ENCODE results near the gene SH2B3.

The SH2B3 gene

DNA sequence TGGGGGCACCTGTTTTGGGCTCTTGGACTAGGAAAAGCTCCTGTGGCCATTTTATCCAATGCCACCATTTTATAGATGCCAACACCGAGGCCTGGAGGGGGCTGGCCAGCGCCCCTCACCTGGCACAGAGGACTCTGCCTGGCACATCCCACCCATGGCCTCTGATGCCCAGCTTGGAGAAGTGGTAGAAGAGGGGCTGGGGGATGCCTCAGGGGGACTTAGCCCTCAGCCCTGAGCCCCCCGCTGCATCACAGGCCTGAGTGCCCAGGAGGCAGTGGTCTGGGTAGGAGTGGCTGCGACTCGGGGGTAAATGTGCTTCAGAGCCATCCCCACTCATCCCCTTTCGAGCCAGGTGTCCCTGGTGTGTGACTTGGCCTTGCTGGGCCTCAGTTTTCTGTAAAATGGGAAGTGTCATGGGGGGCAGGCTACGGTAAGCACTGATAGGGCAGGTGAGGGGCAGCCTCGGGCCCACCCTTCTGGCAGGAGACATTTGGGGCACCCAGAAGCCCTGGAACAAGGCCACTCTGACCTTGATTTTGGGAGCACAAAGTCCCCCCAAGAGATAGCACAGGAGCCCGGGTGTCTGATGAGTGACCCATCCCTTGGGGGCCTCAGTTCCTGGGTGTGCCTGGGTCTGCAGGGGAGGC is 22.5 kb downstream of the SH2B3 start:
- DNase-seq (ENCODE audit: low spot score): no peak

DNA sequence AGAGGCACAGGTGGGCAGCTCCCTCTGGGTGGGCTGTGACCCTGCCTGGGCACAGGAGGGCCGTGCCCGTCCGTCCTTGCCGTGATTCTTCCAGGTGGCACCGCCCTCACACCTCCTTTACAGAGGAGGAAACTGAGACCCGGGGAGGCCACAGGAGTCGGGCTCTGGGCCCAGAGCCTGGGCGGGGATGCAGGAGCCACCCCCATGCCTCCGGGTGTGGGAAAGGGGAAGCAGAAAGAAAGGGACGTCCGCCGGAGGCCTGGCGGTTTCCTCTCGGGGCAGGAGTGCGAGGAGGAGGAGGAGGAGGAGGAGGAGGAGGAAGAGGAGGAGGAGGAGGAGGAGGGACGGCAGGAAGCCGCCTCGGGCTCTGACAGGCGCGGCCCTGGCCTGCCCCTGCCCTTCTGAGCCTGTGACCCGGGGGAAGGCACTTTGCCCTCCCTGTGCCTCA is 23.0 kb downstream of the SH2B3 start:
- no peak for DNase-seq (ENCODE audit: low spot score)

DNA sequence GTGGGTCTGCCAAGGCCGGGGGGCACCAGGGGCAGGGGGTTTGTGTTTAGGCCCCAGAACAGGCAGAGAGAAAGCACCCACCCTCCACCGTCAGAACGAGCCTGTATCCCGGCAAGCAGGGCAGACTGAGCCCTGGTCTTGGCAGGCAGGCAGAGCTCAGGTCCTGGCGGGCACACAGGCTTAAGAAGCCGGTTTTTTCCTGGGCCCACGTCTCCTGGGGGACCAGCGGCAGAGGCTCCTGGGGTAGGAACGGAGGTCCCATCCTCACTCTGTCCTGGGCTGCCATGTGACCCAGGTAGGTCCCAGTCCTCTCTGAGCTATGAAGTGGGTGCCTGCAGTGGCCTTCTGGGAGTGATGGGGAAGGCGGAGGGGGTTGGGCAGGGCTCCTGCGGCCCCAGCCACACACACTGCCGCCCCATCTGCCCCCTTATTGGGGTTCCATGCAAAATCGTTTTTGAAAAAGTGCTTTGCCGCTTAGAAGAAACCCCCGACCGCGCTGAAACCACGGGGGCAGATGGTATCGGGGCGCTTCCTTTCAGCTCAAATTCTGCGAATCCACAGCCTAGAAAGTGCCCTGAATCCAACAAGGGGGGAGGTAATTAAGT is 24.2 kb downstream of the SH2B3 start:
- no peak for DNase-seq (ENCODE audit: low spot score)

DNA sequence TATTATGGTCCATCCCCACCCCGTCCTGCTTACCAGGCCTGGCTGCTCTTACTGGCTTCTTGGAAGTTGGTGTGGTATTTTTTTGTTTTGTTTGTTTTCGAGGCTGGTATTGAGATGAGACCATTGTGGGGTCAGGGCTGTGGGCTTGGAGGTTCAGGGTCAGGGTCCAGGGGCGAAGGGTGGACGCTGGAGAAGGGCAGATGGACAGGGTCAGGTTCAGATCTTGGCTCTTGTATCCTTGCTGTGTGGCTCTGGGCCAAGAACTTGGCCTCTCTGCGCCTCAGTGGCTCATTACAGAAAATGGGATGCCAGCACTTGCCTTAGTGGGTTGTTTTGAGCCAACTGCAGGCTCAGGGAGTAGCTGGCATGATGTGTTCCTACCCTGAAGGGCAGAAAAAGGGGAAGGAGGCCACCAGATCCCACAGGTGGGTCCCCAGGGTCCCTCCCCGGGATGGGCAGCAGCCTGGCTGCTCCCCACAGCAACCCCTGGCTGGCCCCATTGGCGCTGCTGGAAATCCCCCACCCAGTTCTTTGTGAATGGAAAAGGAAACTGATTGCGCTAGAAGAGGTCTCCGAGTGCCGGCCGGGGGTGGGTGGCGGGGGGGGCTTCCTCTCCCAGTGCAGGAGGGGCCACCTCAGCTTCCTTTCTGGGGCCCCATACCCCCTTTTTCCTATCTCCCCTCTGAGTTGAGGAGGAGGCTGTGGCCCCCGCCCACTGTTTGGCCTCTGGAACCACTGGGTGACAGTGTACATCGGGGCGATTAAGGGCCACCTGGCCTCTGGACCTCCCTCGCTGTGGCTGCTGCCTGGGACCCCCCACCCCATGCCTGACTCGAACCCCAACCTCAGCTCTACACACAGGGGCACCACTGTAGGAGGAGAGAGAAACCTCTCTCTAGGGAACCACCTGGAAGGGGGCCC is 25.0 kb downstream of the SH2B3 start:
- no peak for DNase-seq (ENCODE audit: low spot score)

DNA sequence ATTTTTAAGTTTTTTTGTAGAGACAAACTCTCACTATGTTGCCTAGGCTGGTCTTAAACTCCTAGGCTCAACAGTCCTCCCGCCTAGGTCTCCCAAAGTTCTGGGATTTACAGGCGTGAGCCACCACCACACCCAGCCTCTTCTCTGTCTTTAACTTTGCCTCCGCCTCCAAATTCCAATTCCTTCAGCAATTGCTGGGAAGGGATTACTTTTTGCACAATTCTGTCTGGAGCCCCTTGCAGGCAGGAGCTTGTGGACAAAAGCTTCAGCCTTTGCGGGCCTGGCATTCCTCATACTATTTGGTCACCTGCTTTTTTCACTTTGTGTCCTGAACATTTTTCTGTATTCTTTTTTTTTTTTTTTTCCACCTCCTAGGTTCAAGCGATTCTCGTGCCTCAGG is 26.0 kb downstream of the SH2B3 start:
- DNase-seq (ENCODE audit: low spot score): no peak

DNA sequence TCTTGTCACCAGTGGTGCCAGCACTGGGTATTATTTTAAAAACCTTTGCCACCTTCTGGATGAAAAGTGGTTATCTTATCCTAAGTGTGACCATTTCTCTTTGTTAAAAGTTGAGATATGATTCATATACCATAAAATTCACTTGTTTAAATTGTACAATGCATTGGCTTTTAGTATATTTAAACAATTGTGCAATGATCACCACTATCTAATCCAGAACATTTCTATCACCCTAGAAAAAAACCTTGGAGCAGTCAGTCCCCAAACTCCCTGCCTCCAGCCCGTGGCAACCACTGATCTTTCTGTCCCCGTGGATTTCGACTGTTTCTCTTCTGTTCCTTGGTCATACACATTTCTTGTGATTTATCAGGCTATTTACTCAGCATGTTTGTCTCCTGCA is 28.3 kb downstream of the SH2B3 start:
- no peak for DNase-seq (ENCODE audit: low spot score)

DNA sequence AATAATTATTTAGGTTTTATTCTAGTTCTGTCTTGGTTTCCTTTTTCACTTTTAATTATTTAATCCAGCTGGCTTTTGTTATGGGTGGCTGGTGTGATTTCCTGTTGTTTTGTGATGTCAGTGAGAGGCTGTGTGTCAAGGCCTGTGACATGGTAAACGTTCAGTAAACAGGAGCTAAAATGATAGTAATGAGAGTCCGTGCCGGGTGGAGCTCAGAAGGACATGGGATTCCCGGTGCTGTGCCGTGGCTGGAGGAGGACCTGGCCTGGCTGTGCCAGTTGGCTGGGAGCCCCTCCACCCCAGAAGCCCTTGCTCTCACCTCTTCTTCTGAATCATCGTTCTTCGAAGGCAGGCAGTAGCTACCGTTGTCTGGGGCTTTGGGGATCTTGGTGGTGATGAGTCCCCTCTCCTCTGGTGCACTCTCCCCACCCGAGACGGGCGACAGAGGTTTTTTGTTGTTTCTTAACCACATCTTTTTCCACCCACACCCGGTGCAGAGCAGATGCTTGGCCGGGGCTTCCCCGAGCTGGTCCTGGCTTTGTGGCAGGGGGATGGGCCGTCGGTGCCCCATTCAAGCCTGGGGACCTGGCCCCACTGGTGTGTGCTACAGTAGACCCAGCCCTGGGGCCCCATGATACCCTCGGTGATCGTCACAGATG is 29.1 kb downstream of the SH2B3 start:
- DNase-seq (ENCODE audit: low spot score): peak; percentile 44

DNA sequence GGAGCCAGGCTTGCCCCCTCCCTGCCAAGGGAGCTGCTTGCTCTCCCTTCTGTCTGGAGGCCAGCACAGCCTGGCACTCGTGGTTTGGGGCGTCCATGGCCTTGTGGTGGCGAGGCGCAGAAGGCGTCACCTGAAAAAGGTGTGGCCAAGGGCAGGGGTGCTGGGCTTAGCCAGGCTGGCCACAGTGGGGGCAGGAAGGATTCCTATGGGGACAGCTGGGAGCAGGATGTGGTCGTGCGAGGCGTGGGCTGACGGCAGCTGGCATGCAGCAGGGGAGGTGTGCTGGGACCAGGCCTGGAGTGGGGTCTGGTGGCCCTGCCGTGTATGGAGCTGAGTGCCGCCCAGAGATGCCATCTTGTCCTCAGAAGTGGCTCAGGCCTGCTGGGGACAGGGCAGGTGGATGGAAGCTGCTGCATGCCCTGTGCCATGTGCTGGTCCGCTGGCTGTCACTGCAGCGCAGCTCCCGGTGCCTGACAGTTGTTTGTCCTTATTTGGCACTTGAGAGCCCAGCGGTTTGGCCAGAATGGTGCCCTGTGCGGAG is 30.0 kb downstream of the SH2B3 start:
- no peak for DNase-seq (ENCODE audit: low spot score)

DNA sequence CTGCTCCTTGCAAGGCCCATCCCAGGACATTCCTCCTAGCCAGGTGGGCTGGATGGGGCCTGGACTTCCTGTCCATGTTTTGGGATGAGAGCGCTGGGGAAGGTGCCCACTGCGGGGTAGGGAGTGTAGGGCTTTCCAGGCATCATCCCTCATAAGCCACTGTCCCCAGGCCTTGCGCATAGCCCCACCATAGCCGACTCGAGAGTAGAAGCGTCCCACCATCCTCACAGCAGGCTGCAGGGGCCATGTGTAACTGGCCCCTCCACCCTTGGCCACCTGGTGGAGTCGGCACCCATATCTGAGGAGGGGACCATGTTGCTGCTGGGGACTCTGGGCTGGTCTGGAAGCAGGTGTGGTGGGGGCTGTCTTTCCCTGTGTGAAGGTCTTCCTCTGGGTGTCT is 30.5 kb downstream of the SH2B3 start:
- DNase-seq (ENCODE audit: low spot score): no peak

DNA sequence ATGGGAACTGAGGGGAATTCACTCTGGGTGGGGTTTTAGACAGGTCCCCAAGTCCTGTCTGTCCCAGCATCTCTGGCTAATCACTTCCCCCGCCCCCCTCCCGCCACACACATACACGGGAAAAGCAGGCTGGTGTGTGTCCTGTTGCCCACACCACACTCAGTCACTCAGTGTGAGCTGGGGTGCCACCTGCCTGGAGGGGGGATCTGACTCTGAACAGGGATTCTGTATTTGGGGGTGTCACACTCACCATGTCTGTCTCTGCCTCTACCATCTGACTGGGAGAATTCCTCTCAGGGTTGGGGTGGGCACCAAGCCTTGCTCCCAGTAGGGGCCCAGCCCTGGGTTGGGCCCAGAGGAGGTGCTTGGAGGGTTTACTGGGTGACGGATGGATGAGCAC is 31.1 kb downstream of the SH2B3 start:
- DNase-seq (ENCODE audit: low spot score): no peak

DNA sequence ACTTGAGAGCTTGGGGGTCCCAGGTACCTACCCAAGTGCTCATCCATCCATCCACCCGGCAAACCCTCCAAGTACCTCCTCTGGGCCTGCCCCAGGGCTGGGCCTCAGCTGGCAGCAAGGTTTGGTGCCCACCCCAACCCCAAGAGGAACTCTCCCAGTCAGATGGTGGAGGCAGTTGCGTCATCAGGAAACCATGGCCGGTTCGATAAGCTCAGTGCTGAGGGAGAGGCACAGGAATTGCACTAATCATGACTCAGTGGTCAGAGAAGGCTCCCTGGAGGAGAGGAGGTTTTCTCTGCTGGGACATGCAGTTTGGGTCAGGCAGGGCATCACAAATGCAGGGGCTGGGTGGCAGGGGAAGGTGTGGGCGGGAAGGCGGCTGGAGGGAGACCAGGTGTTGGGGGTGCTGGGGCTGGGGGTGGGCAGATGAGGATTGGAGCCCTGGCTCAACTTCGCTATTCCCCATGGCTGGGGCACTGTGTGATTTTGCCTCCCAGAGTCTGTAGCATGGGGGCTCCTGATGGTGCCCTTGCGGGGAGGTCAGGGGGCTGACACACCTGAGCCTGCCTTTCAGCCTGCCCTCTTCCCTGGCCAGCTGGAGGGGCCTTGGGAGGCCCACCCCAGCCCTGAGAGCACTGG is 32.2 kb downstream of the SH2B3 start:
- DNase-seq (ENCODE audit: low spot score): peak; percentile 49

DNA sequence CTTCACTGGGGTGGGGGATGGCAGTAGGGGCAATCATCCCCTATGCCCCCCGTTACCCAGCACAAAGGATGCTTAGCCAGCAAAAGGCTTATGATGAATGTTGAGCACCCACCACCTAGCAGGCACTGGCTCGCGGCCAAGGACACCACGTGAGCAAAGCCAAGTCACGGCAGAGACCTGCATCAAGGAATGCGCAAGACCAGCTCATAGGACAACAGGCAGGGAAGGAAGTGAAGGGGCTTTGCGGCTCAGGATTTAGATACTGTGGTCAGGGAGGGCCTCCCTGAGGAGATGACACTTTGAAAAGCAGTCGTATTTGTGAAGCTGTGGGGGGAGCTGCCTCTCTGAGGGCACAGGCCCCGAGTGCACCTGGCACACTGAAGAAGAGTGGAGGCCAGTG is 32.8 kb downstream of the SH2B3 start:
- DNase-seq (ENCODE audit: low spot score): no peak

DNA sequence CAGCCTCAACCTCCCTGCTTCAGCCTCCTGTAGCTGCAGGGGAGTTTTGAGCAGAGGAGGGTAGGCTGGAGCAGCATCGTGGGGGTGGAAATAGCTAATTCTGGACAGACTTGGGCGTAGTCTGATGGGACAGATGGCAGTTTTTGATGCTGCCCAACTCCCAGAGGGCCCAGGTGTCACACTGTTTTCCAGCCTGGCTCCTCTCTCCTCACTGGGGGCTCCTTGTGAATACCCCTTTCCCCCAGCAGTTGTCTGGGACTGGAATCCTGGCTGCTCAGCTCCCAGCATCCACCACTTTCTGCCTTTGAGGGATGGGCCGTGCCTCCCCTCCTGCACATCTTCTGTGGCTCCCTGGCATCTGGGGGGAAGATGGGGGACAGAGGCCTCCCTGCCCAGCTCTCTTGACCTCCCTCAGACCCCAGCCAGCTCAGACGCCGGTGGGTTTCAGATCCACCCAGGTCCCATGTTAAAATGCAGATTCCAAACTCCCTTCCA is 34.0 kb downstream of the SH2B3 start:
- DNase-seq (ENCODE audit: low spot score): no peak

DNA sequence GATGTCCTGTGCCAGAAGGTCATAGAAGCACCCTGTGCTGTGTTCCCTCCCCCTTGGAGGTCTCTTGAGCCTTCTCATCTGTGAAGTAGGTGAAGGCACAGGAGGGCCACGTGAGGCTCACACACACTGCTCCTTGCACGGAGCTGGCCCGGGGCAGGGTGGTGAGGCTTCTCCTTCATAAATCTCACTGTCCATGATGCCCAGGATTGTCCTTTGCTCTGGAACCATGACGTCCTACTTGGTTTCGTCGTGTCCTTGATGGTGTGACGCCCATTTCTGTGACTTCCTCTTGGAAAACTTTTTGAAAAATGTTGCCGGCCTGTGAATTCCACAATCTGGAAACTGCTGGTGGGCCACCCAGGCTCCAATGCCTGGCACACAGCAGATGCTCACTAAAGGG is 34.4 kb downstream of the SH2B3 start:
- DNase-seq (ENCODE audit: low spot score): no peak

DNA sequence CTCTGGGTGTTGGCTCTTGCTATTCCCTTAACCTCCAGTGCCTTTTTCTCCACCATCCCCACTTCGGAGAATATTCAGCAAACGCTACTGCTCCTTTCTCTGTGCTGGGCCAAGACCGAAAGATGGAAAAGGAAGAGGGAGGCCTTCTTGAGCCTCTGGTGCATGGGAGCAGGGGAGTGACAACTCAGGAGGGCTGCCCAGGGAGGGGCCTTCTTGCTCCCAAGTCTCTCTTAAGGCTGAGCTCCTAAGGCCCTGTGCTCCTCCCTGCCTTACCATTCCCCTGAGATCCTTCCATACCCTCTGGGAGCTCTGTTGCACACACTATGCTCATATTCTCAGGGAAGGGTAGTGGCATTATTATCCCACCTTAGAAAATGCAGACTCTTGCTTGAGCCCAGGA is 34.9 kb downstream of the SH2B3 start:
- no peak for DNase-seq (ENCODE audit: low spot score)

DNA sequence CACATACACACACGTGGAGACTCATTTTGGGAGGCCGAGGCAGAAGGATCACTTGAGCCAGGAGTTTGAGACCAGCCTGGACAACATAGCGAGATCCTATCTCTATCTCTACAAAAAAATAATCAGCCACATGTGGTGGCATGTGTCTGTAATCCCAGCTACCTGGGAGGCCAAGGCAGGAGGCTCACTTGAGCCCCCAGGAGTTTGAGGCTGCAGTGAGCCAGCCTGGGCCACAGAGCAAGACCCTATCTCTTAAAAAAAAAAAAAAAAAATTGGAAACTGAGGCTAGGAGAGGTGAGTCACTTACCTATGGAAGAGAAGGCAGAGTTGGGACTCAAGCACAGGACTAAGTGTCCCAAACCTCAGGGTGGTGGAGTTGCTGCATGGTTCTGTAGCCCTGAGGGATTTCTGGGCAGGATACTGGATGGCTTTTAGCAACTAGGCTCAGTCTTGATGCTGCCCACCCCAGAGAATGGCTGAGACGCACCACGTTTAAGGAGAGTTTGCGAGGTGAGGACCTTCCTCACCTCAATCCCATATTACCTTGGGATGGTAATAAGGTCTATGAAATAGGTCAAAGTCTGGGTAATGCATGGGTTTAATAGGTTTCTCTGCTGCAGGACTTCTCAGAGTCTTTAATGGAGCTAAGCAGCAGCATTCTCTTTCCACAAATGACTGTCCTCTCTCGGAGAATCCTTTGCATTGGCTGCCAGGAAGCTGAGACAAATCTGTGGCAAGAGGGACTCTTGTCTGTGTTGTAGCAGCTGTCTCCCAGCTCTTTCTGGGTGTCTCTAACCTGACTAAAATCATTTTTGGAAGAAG is 35.6 kb downstream of the SH2B3 start:
- DNase-seq (ENCODE audit: low spot score): no peak

DNA sequence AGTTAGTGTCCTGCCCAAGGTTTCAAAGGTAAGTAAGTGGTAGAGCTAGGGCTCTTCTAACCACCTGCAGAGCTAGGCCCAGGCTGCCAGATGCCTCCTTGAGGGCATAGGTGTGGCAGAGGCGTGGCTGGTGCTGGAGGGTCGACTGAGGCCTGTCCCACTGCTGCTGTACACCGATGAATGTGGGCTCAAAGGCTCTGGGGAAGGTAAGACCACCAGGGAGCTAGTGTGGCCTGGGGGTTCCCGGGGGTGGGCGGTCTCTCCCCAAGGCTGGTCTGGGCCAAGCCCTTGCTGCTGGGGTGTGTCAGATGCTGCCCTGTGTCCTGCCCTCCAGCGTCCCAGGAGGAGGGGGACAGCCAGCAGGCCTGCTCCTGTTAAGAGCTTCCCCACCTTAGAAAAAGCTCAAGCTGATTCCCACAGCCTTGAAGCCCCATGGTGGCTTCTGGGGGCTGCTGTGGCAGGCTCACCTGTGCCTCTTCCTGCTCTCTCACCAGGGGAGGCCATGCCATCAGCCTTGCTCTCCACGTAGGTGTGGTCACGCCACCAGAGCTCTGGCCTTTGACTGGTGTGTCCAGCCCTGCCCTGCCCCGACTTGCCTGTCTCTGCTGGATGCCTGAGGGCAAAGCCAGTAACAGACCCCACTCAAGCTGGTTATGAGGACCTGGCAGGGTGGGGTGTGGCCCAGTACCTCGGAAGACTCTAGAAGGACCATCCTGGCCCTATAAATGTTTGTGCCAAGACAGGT is 36.8 kb downstream of the SH2B3 start:
- DNase-seq (ENCODE audit: low spot score): no peak

DNA sequence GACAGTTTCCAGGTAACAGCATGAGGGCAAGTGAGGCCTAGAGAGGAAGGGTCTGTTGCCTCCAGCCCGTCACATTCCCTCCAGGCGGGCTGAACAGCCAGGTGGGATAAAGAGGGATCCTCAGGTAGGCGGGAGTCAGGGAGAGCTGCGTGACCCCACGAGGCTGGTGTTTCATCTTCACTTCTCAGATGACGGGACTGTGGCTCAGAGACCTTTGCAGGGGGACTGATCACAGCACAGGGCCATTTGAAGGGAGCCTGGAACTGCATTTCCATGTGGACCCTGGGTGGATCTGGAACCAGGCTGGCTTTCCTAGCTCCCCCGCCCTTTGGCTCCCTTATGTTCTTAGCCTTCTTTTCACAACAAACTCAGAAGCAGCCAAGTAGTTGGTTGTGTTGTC is 37.4 kb downstream of the SH2B3 start:
- no peak for DNase-seq (ENCODE audit: low spot score)

DNA sequence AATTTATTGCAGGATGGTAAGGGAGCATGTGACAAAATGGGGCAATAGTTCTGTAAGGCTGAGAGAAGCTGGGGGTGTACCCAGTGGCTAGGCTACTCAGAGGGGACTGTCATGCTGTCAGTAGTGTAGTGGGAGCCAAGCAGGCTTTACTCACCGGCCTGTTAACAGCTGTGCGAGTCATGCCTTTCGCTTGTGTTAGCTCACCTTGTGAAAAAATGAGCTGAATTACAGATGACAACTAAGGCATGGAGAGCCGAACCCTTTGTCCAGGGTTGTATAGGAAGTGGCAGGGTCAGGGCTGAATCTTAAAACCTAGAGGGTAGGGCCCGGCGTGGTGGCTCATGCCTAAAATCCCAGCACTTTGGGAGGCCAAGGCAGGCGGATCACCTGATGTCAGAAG is 37.9 kb downstream of the SH2B3 start:
- DNase-seq (ENCODE audit: low spot score): no peak

DNA sequence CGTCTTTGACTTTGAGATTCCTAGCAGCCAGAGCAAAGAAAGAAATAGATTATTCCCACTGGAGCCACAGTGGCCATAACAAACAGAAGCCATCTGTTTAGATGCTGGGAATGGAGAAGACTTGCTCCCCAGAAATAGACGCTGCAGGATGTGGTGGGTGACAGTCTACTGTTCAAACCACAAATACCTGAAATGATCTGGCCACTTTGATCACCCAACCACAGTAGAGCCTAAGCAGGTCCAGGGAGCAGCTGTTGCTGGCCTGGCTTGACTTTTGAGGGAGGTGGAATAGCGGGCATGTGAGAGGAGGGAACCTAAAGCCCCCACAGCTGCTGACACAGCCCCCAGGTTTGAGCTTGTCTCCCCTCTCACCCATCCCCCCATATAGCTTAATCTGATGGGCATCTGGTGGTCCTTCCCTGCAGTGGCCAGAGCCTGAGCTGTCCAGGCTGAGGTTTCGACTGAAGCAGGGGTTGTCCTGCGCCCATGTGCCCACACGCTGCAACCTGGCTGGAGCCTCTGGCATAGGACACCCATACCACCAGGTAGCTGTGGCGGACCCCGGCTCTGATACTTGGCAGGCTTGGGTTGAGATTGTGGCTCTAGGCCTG is 38.7 kb downstream of the SH2B3 start:
- DNase-seq (ENCODE audit: low spot score): no peak
